GM12891 (cell line): ENCODE measurements around the gene FAM228A.
A peak's percentile ranks its signal among the peaks of the same experiment; 100 is the strongest.

ENCODE experiments used
- DNase-seq: peaks from one replicate; pipeline ENCODE4 v3.0.0; 2011; ENCODE audit warnings: low spot score; ENCODE audit not compliant: insufficient read length
- FAIRE-seq: peaks from 2 replicates; lab custom pipeline; 2011; peaks lifted over from hg19 to GRCh38; lab: Jason Lieb, UNC
- PAX5 ChIP-seq: IDR thresholded peaks from 2 replicates; pipeline ENCODE4 v1.6.1; 2011; ENCODE audit warnings: low read length, moderate library complexity, mild to moderate bottlenecking; ENCODE audit not compliant: insufficient read depth, severe bottlenecking
- POLR2A ChIP-seq: IDR thresholded peaks from 2 replicates; pipeline ENCODE4 v1.6.1; 2011; ENCODE audit warnings: low read depth, low read length, control low read depth
- POLR2AphosphoS5 ChIP-seq: IDR thresholded peaks from 2 replicates; pipeline ENCODE4 v1.6.1; 2011; ENCODE audit warnings: low read depth, low read length, control low read depth
- POU2F2 ChIP-seq: IDR thresholded peaks from 2 replicates; pipeline ENCODE4 v1.6.1; 2011; ENCODE audit warnings: low read depth, mild to moderate bottlenecking, control low read depth, low read length, moderate library complexity
- SPI1 ChIP-seq: IDR thresholded peaks from 2 replicates; pipeline ENCODE4 v1.6.1; 2011; ENCODE audit warnings: low read depth, low read length, control low read depth
- TAF1 ChIP-seq: IDR thresholded peaks from 2 replicates; pipeline ENCODE4 v1.6.1; 2011; ENCODE audit warnings: low read depth, low read length, control low read depth

FAM228A gene

GRCh38 chr2:24220554-24221291 lies 45.9 kb downstream of the FAM228A start:
- no peak for TF ChIP-seq POLR2A
- TF ChIP-seq POU2F2, result no peak
- no peak for TF ChIP-seq TAF1
- TF ChIP-seq SPI1, result no peak
- no peak for TF ChIP-seq PAX5
- no peak for TF ChIP-seq POLR2AphosphoS5
- no peak for FAIRE-seq
- DNase-seq, result no peak

GRCh38 chr2:24221343-24222050 lies 46.6 kb downstream of the FAM228A start:
- TF ChIP-seq POU2F2 (no peak), TAF1 (no peak)
- peak; percentile 43 for FAIRE-seq
- DNase-seq, result no peak

- no peak for DNase-seq
- FAIRE-seq, result no peak
- no peak for TF ChIP-seq SPI1
Observed at GRCh38 chr2:24222946-24223345, 48.1 kb downstream of the FAM228A start.

- no peak for FAIRE-seq
- no peak for TF ChIP-seq POLR2AphosphoS5
- TF ChIP-seq TAF1, result no peak
- no peak for TF ChIP-seq PAX5
- TF ChIP-seq POU2F2, result no peak
- no peak for TF ChIP-seq SPI1
- no peak for TF ChIP-seq POLR2A
- DNase-seq, result no peak
Observed at GRCh38 chr2:24225499-24226242, 50.8 kb downstream of the FAM228A start.

DNA sequence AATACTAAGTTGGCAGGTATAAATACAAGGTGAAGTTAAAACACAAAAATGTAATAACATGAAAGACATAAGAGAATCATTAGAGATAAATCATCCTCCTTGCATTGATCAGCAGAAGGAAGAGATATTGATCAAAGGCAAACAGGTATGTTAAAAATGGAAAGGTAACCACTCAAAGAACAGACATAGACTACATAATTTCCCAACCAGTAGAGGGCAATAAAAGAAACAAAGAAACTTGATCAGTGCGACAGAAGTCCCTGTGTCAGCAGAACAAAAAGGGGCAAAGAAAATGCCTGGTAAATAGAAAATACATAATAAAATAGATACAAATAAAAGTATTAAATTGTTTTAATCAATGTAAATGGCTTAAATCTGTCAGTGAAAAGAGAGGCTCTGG lies 53.6 kb downstream of the FAM228A start:
- TF ChIP-seq POU2F2 (no peak), PAX5 (no peak), POLR2AphosphoS5 (no peak)
- FAIRE-seq (no peak), DNase-seq (no peak)

DNA sequence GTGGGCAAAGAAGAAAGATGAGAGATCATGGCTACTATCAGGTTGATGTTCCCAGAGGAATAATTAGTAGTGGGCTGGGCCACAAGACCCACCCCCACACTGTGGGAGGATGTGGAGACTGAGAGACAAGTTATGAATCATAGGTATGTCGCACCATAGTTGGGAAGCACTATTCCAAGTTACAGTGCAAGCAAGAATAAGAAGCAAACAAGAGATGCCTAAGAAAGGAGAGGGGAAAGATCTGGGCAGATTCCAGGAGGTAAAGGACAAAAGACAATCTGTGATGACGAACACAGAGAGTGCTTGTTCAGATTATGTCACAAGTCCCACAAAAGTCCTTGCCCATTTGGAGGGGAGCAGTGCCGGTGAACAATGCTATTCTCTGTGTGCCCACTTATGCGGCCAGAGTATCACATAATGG lies 56.6 kb downstream of the FAM228A start:
- TF ChIP-seq SPI1 (no peak), POLR2A (no peak), PAX5 (no peak), POLR2AphosphoS5 (no peak)
- no peak for DNase-seq
- FAIRE-seq, result no peak

- FAIRE-seq, result no peak
- DNase-seq, result no peak
- TF ChIP-seq SPI1 (no peak), PAX5 (no peak), TAF1 (no peak)
Observed at GRCh38 chr2:24233321-24233720, 58.5 kb downstream of the FAM228A start.

DNA sequence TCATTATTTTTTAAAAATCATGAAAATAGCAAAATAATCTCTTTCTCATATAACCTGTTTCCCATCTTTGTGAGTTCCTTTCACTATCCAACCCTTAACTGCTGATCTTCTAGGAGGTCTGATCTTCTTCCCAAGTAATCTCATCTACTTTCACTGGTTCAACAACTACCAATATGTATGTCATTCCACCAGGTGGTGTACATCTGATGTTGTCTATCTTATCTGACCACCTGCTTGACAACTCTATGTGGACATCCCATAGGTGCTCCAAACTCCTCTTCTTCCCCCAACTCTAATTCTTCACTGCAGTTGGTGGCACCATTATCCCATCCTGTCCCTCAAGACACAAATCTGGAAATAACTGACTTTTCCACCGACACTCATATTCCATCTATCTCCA lies 62.5 kb downstream of the FAM228A start:
- FAIRE-seq, result peak; percentile 38
- no peak for DNase-seq
- TF ChIP-seq POLR2A (no peak), POU2F2 (no peak), PAX5 (no peak), TAF1 (no peak), SPI1 (no peak), POLR2AphosphoS5 (no peak)

- FAIRE-seq, result no peak
- no peak for DNase-seq
- TF ChIP-seq POLR2AphosphoS5, result no peak
- TF ChIP-seq TAF1, result no peak
- TF ChIP-seq PAX5, result no peak
- no peak for TF ChIP-seq POLR2A
- TF ChIP-seq POU2F2, result no peak
- no peak for TF ChIP-seq SPI1
Observed at GRCh38 chr2:24238158-24238557, 63.3 kb downstream of the FAM228A start.

DNA sequence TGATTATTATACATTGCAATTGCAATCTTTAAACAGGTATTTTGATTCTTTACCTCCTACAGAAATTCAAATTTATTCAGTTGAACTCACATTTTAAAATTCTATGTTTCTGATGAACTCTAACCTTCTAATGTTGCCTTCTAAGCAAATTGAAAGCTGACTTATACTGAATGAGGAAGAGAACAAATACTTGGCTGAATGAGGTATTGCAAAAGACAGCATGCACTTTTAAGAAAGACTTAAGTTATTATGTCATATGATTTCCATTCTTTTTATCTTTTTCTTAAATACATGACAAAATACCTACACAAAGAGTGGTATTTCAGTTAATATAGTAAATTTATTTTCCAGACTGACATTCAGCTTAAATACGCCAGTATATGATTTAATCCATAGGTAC lies 64.7 kb downstream of the FAM228A start:
- TF ChIP-seq SPI1 (no peak), PAX5 (no peak), POU2F2 (no peak), TAF1 (no peak), POLR2A (no peak), POLR2AphosphoS5 (no peak)
- DNase-seq, result no peak
- no peak for FAIRE-seq
